Activated naive CD8-positive, alpha-beta T cell treated with anti-CD3 and anti-CD28 coated beads, Interleukin-2, amount 10 ng/mL, durations not matched to agents 7 days and 5 days (primary cell): ENCODE data around the gene MAP1LC3A. TPM values are rescaled to one million over a fixed set of nuclear protein-coding genes. Genes with fewer than 3 reads are reported as not detected.

Experiments
- ATAC-seq: fragments of 150-1000 bp; cut with Tn5 transposase; one replicate; pipeline ENCODE4 v1.10.0; 2021; ENCODE audit warnings: low read depth, moderate library complexity
- POLR2A ChIA-PET: fragments of 350-600 bp; sonication (Branson Sonifier 250); formaldehyde crosslinking; loops from one replicate; lab custom pipeline; 2021; ENCODE audit warnings: antibody characterized with exemption; lab: Charles Lee
- DNase-seq: peaks from one replicate; pipeline ENCODE4 v3.0.0; 2021
- H3K27ac Mint-ChIP-seq: one replicate; pipeline ENCODE4 v1.8.0; 2022; ENCODE audit warnings: mild to moderate bottlenecking, mixed read lengths
- H3K27me3 Mint-ChIP-seq: one replicate; pipeline ENCODE4 v1.8.0; 2022; ENCODE audit warnings: mild to moderate bottlenecking, moderate library complexity, mixed read lengths
- H3K36me3 Mint-ChIP-seq: one replicate; pipeline ENCODE4 v1.8.0; 2021; ENCODE audit warnings: mild to moderate bottlenecking, mixed read lengths
- H3K4me1 Mint-ChIP-seq: one replicate; pipeline ENCODE4 v1.8.0; 2021; ENCODE audit warnings: mixed read lengths
- H3K4me3 Mint-ChIP-seq: one replicate; pipeline ENCODE4 v1.8.0; 2022; ENCODE audit warnings: mild to moderate bottlenecking, moderate library complexity, mixed read lengths
- H3K9me3 Mint-ChIP-seq: one replicate; pipeline ENCODE4 v1.8.0; 2021; ENCODE audit warnings: mixed read lengths
- total RNA-seq, 2 experiments: library from RNA; stranded (reverse); gene quantifications; one replicate each; pipeline ENCODE4 v1.2.3, GENCODE V29; 2021

MAP1LC3A gene
- total RNA-seq, 2 experiments from 2014 or later: 0.99 to 1.9 TPM

DNA sequence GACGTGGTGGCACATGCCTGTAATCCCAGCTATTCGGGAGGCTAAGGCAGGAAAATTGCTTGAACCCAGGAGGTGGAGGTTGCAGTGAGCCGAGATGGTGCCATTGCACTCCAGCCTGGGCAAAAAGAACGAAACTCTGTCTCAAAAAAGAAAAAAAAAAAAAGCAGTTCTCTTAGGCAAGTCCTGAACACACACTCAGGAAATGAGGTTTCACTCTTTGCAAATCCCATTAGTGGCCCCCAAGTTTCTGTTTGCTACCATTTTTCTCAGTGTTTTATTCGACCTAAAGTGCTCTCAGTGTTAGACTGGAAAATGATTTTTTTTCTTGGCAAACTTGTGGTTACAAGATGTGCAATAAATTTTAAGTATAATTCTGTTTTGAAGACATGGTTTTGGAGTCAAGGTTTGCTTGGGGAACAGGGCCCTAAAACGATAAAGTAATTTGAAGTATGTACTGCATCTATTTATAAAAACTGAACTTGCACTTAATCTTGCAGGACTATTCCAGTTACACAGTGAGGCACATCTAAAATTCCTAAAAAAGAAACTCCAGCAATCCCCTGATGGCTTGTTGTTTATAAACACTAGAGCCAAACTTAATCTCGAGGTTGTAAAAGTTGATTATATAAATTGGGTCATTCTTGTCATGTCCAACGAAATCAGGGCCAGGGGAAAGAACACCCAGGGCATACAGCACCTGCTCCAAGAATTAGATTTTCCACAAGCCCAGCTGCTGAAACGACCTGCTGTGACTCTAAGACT is 42.6 kb downstream of the MAP1LC3A start:
- H3K4me3 Mint-ChIP-seq: no peak overlapping the region
- H3K27me3 Mint-ChIP-seq: no peaks in the 10 kb centered on the region
- H3K9me3 Mint-ChIP-seq: no peaks in the 10 kb centered on the region
- POLR2A ChIA-PET: no interaction called here
- H3K4me1 Mint-ChIP-seq: peaks cover 4% of the 10 kb centered on the region
- ATAC-seq: no peak
- H3K27ac Mint-ChIP-seq: no peak overlapping the region
- no peaks in the 10 kb centered on the region for H3K36me3 Mint-ChIP-seq
- no peak for DNase-seq

DNA sequence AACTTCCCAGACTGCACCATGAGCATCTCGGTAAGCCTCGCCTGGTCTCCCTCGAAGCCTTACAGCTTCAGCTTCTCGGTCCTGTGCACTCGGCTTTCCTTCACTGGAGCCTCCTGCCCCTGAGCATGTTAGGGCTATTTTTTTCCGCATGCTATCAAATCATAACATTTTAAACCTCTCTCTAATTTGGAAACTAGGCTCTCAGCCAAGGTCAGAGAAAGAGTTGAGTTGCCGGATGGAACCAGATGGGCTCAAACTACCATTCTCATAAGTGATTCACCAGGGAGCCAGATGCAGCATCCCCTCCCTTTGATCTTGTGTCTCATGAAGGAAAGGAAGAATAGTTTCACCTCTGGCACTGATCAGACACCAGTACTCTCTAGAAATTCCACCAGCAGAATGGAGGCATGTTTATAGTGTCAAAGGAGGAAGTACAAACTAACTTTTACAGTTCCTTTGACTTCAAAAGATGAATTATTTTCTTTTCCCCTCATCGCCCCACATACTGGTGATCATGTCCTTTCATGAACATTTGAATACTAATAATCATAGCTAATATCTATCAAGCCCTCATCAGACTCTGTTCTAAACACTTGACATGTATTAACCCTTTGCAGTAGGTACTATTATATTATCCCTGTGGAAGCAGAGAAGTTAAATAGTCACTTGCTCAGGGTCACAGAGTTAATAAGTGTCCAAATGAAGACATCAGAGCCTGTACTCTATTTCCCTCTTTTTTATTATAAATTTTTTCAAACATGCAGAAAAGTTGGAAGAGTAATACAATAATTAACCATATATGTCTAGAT is 46.7 kb downstream of the MAP1LC3A start:
- no peak for ATAC-seq
- no peaks in the 10 kb centered on the region for H3K27me3 Mint-ChIP-seq
- no peak overlapping the region for H3K27ac Mint-ChIP-seq
- no peak for DNase-seq
- H3K4me1 Mint-ChIP-seq: peaks cover 4% of the 10 kb centered on the region
- H3K9me3 Mint-ChIP-seq: no peaks in the 10 kb centered on the region
- no peak overlapping the region for H3K4me3 Mint-ChIP-seq
- POLR2A ChIA-PET: no interaction called here
- H3K36me3 Mint-ChIP-seq: peaks cover 1% of the 10 kb centered on the region

DNA sequence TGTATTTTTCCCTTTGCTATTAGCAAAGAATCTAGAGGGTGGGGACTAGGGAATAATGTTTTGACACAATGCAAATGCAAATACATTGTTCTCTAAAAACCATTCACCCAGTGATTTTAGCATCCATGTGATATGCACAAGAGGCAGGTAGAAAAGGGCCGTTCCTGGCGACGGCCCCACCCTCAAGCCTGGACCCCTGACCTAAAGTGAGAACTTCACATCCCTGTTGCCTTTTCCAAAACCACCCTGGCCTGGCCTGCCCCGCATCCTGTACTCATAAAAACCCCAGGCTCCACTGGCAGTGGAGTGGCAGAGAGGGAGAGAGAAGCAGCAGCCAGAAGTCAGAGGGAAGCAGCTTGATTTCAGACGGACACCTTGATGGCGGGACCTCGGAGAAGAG is 48.5 kb downstream of the MAP1LC3A start:
- POLR2A ChIA-PET: no interaction called here
- ATAC-seq (no peak), DNase-seq (no peak)
- H3K27ac Mint-ChIP-seq: no peak overlapping the region
- peaks cover 9% of the 10 kb centered on the region for H3K36me3 Mint-ChIP-seq
- H3K4me1 Mint-ChIP-seq: no peaks in the 10 kb centered on the region
- peaks cover under 1% of the 10 kb centered on the region for H3K9me3 Mint-ChIP-seq
- no peak overlapping the region for H3K4me3 Mint-ChIP-seq
- H3K27me3 Mint-ChIP-seq: no peaks in the 10 kb centered on the region

Other genes with a start within 250 kb of the MAP1LC3A start
- gene ITCH, start 195.4 kb upstream of the MAP1LC3A start, total RNA-seq: 10 to 100 TPM; 57.4 to 59.7 TPM
- gene DYNLRB1, start 42.3 kb upstream of the MAP1LC3A start, total RNA-seq: 10 to 100 TPM; 91.2 to 96.8 TPM
- gene PIGU, start 118.4 kb downstream of the MAP1LC3A start, total RNA-seq: 10 to 100 TPM; 17.0 to 19.1 TPM
- gene TP53INP2, start 145.6 kb downstream of the MAP1LC3A start, total RNA-seq: 1 to 10 TPM; 2.1 TPM